Measurements from ENCODE around the gene PRKAR2B. TPM values are rescaled to one million over a fixed set of nuclear protein-coding genes. Genes with fewer than 3 reads are reported as not detected.

Gene PRKAR2B
- total and polyA plus RNA-seq, 5 donors, result 32.3 to 57.8 (median 45.2) TPM

GRCh38 chr7:107029061-107029763 lies 15.3 kb upstream of the PRKAR2B start:
- no peaks in the 10 kb centered on the region for H3K27me3 ChIP-seq (ENCODE audit: control insufficient read depth, insufficient read depth)
- DNase-seq, result no peak
- H3K4me3 ChIP-seq (ENCODE audit: low read length), result no peak overlapping the region
- intact Hi-C loops (cut with DNase I), result no loop called here
- H3K9me3 ChIP-seq (ENCODE audit: control insufficient read depth, low read length), result no peaks in the 10 kb centered on the region
- ATAC-seq, result peak; percentile 47 to 58
- no peak overlapping the region for H3K27ac ChIP-seq (ENCODE audit: low read length)
- 60% methylated on average over 5 of the region's 5 CpGs for WGBS
- peaks cover 5% of the 10 kb centered on the region for H3K4me1 ChIP-seq (ENCODE audit: control insufficient read depth, insufficient read depth, low read length)

- Histone ChIP-seq H3K27me3 (ENCODE audit: control insufficient read depth, insufficient read depth) (no peaks in the 10 kb centered on the region), H3K4me1 (ENCODE audit: control insufficient read depth, insufficient read depth, low read length) (peaks cover 5% of the 10 kb centered on the region), H3K9me3 (ENCODE audit: control insufficient read depth, low read length) (no peaks in the 10 kb centered on the region), H3K4me3 (ENCODE audit: low read length) (no peak overlapping the region), H3K27ac (ENCODE audit: low read length) (no peak overlapping the region)
- DNase-seq (no peak), ATAC-seq (no peak)
- WGBS, result 27% methylated on average over 4 of the region's 4 CpGs
- intact Hi-C loops (cut with DNase I), result no loop called here
Measured at GRCh38 chr7:107029764-107030286, 14.7 kb upstream of the PRKAR2B start.

- ATAC-seq (no peak), DNase-seq (no peak)
- WGBS, result 88% methylated on average over 2 of the region's 2 CpGs
- Histone ChIP-seq H3K9me3 (ENCODE audit: control insufficient read depth, low read length) (no peaks in the 10 kb centered on the region), H3K4me3 (ENCODE audit: low read length) (no peak overlapping the region), H3K27ac (ENCODE audit: low read length) (no peak overlapping the region), H3K4me1 (ENCODE audit: control insufficient read depth, insufficient read depth, low read length) (peaks cover 5% of the 10 kb centered on the region), H3K27me3 (ENCODE audit: control insufficient read depth, insufficient read depth) (no peaks in the 10 kb centered on the region)
- intact Hi-C loops (cut with DNase I), result no loop called here
Measured at GRCh38 chr7:107032050-107032449, 12.5 kb upstream of the PRKAR2B start.

- whole genome bisulfite sequencing, result 92% methylated on average over 8 of the region's 8 CpGs
- Histone ChIP-seq H3K4me1 (ENCODE audit: control insufficient read depth, insufficient read depth, low read length) (peaks cover 5% of the 10 kb centered on the region), H3K27me3 (ENCODE audit: control insufficient read depth, insufficient read depth) (no peaks in the 10 kb centered on the region), H3K27ac (ENCODE audit: low read length) (no peak overlapping the region), H3K9me3 (ENCODE audit: control insufficient read depth, low read length) (no peaks in the 10 kb centered on the region), H3K4me3 (ENCODE audit: low read length) (no peak overlapping the region)
- DNase-seq, result no peak
- no peak for ATAC-seq
- intact Hi-C loops (cut with DNase I), result no loop called here
Measured at GRCh38 chr7:107032720-107033438, 11.6 kb upstream of the PRKAR2B start.

GRCh38 chr7:107034553-107034952 lies 10.0 kb upstream of the PRKAR2B start:
- ATAC-seq (no peak), DNase-seq (no peak)
- intact Hi-C loops (cut with DNase I), result no loop called here
- WGBS, result 91% methylated on average over 1 of the region's 1 CpG
- Histone ChIP-seq H3K9me3 (ENCODE audit: control insufficient read depth, low read length) (no peaks in the 10 kb centered on the region), H3K27ac (ENCODE audit: low read length) (no peak overlapping the region), H3K27me3 (ENCODE audit: control insufficient read depth, insufficient read depth) (no peaks in the 10 kb centered on the region), H3K4me1 (ENCODE audit: control insufficient read depth, insufficient read depth, low read length) (peaks cover 3% of the 10 kb centered on the region), H3K4me3 (ENCODE audit: low read length) (no peak overlapping the region)

GRCh38 chr7:107035446-107035845 lies 9.1 kb upstream of the PRKAR2B start:
- H3K4me1 ChIP-seq (ENCODE audit: control insufficient read depth, insufficient read depth, low read length), result peaks cover 3% of the 10 kb centered on the region
- H3K27ac ChIP-seq (ENCODE audit: low read length), result no peak overlapping the region
- DNase-seq, result no peak
- H3K27me3 ChIP-seq (ENCODE audit: control insufficient read depth, insufficient read depth), result no peaks in the 10 kb centered on the region
- no peak overlapping the region for H3K4me3 ChIP-seq (ENCODE audit: low read length)
- no peak for ATAC-seq
- H3K9me3 ChIP-seq (ENCODE audit: control insufficient read depth, low read length), result no peaks in the 10 kb centered on the region
- intact Hi-C loops (cut with DNase I), result no loop called here

- H3K27ac ChIP-seq (ENCODE audit: low read length), result no peak overlapping the region
- H3K27me3 ChIP-seq (ENCODE audit: control insufficient read depth, insufficient read depth), result no peaks in the 10 kb centered on the region
- DNase-seq, result no peak
- H3K4me3 ChIP-seq (ENCODE audit: low read length), result no peak overlapping the region
- H3K9me3 ChIP-seq (ENCODE audit: control insufficient read depth, low read length), result no peaks in the 10 kb centered on the region
- intact Hi-C loops (cut with DNase I), result no loop called here
- peaks cover 3% of the 10 kb centered on the region for H3K4me1 ChIP-seq (ENCODE audit: control insufficient read depth, insufficient read depth, low read length)
- no peak for ATAC-seq
- WGBS, result 80% methylated on average over 4 of the region's 4 CpGs
Measured at GRCh38 chr7:107036535-107036934, 8.0 kb upstream of the PRKAR2B start.

- H3K27ac ChIP-seq (ENCODE audit: low read length), result no peak overlapping the region
- 82% methylated on average over 3 of the region's 3 CpGs for WGBS
- DNase-seq (no peak), ATAC-seq (no peak)
- H3K4me1 ChIP-seq (ENCODE audit: control insufficient read depth, insufficient read depth, low read length), result no peaks in the 10 kb centered on the region
- intact Hi-C loops (cut with DNase I), result no loop called here
- H3K4me3 ChIP-seq (ENCODE audit: low read length), result no peak overlapping the region
- H3K27me3 ChIP-seq (ENCODE audit: control insufficient read depth, insufficient read depth), result no peaks in the 10 kb centered on the region
- H3K9me3 ChIP-seq (ENCODE audit: control insufficient read depth, low read length), result no peaks in the 10 kb centered on the region
Measured at GRCh38 chr7:107037717-107038603, 6.5 kb upstream of the PRKAR2B start.

- ATAC-seq (no peak), DNase-seq (no peak)
- Histone ChIP-seq H3K4me3 (ENCODE audit: low read length) (no peak overlapping the region), H3K4me1 (ENCODE audit: control insufficient read depth, insufficient read depth, low read length) (no peaks in the 10 kb centered on the region), H3K27me3 (ENCODE audit: control insufficient read depth, insufficient read depth) (no peaks in the 10 kb centered on the region), H3K9me3 (ENCODE audit: control insufficient read depth, low read length) (no peaks in the 10 kb centered on the region), H3K27ac (ENCODE audit: low read length) (no peak overlapping the region)
- intact Hi-C loops (cut with DNase I), result no loop called here
- WGBS, result 67% methylated on average over 2 of the region's 2 CpGs
Measured at GRCh38 chr7:107039199-107039900, 5.2 kb upstream of the PRKAR2B start.

- DNase-seq, result no peak
- intact Hi-C loops (cut with DNase I), result no loop called here
- Histone ChIP-seq H3K4me3 (ENCODE audit: low read length) (no peak overlapping the region), H3K27ac (ENCODE audit: low read length) (no peak overlapping the region), H3K4me1 (ENCODE audit: control insufficient read depth, insufficient read depth, low read length) (peaks cover 2% of the 10 kb centered on the region), H3K9me3 (ENCODE audit: control insufficient read depth, low read length) (no peaks in the 10 kb centered on the region), H3K27me3 (ENCODE audit: control insufficient read depth, insufficient read depth) (no peaks in the 10 kb centered on the region)
- 78% methylated on average over 2 of the region's 2 CpGs for whole genome bisulfite sequencing
- no peak for ATAC-seq
Measured at GRCh38 chr7:107041097-107041496, 3.4 kb upstream of the PRKAR2B start.
